Measurements from ENCODE around the gene PTPA. TPM values are rescaled to one million over a fixed set of nuclear protein-coding genes. Genes with fewer than 3 reads are reported as not detected.
"Not testable (repeated sequence)": the region's sequence is repeated elsewhere in the genome, so short reads cannot be mapped to it uniquely, and the experiment has no call there.

Gene PTPA
- polyA plus RNA-seq, 1 experiment: 140 TPM

- H3K9me3 ChIP-seq (ENCODE audit: control insufficient read depth, insufficient read depth, low read length): peaks cover 7% of the 10 kb centered on the region
- no peak overlapping the region for H3K4me3 ChIP-seq (ENCODE audit: low read depth, low read length)
- H3K27me3 ChIP-seq (ENCODE audit: control insufficient read depth, insufficient read depth, low read length): peaks cover 14% of the 10 kb centered on the region
- no peak overlapping the region for H3K27ac ChIP-seq (ENCODE audit: low read depth, low read length)
- ChIA-PET POLR2A (interaction anchor here (0.6 to 1.1 kb wide), 2 partner anchors 9 to 214 kb away, joined by 3 to 4 read pairs; no protein-coding TSS in a partner anchor), CTCF (no interaction called here)
- TF ChIP-seq CTCF (IDR thresholded peaks at IDR 0.05; ENCODE audit: low read depth, low read length): no peak
- no peak for DNase-seq (ENCODE audit: low read depth, low spot score)
These were observed 80.0 kb downstream of the PTPA start for GRCh38 chr9:129191234-129191633.

- Histone ChIP-seq H3K27me3 (ENCODE audit: control insufficient read depth, insufficient read depth, low read length) (peaks cover 14% of the 10 kb centered on the region), H3K9me3 (ENCODE audit: control insufficient read depth, insufficient read depth, low read length) (peaks cover 7% of the 10 kb centered on the region), H3K27ac (ENCODE audit: low read depth, low read length) (no peak overlapping the region), H3K4me3 (ENCODE audit: low read depth, low read length) (no peak overlapping the region)
- no peak for TF ChIP-seq CTCF (IDR thresholded peaks at IDR 0.05; ENCODE audit: low read depth, low read length)
- ChIA-PET CTCF (no interaction called here), POLR2A (no interaction called here)
- DNase-seq (ENCODE audit: low read depth, low spot score): no peak
These were observed 82.4 kb downstream of the PTPA start for GRCh38 chr9:129193655-129194054.

- peaks cover 14% of the 10 kb centered on the region for H3K27me3 ChIP-seq (ENCODE audit: control insufficient read depth, insufficient read depth, low read length)
- no peak overlapping the region for H3K27ac ChIP-seq (ENCODE audit: low read depth, low read length)
- no peak for TF ChIP-seq CTCF (IDR thresholded peaks at IDR 0.05; ENCODE audit: low read depth, low read length)
- POLR2A ChIA-PET: interaction anchor here (0.5 kb wide), 1 partner anchor 33 kb away, joined by 4 read pairs; no protein-coding TSS in a partner anchor
- DNase-seq (ENCODE audit: low read depth, low spot score): no peak
- peaks cover 7% of the 10 kb centered on the region for H3K9me3 ChIP-seq (ENCODE audit: control insufficient read depth, insufficient read depth, low read length)
- no peak overlapping the region for H3K4me3 ChIP-seq (ENCODE audit: low read depth, low read length)
- CTCF ChIA-PET: interaction anchor here (0.8 kb wide), 1 partner anchor 11 kb away, joined by 4 read pairs; no protein-coding TSS in a partner anchor
These were observed 83.0 kb downstream of the PTPA start for GRCh38 chr9:129194221-129194620.

GRCh38 chr9:129195606-129196005, 84.4 kb downstream of the PTPA start:
- POLR2A ChIA-PET: no interaction called here
- no peak for TF ChIP-seq CTCF (IDR thresholded peaks at IDR 0.05; ENCODE audit: low read depth, low read length)

GRCh38 chr9:129197045-129197444, 85.8 kb downstream of the PTPA start:
- H3K27me3 ChIP-seq (ENCODE audit: control insufficient read depth, insufficient read depth, low read length): peaks cover 14% of the 10 kb centered on the region
- H3K9me3 ChIP-seq (ENCODE audit: control insufficient read depth, insufficient read depth, low read length); POLR2A ChIA-PET; CTCF ChIA-PET; H3K27ac ChIP-seq (ENCODE audit: low read depth, low read length); H3K4me3 ChIP-seq (ENCODE audit: low read depth, low read length); DNase-seq (ENCODE audit: low read depth, low spot score): not testable (repeated sequence)

More at GRCh38 chr9:129195606-129196005, 84.4 kb downstream of the PTPA start:
- CTCF ChIA-PET: interaction anchor here (1.0 kb wide), 1 partner anchor 53 kb away, joined by 3 read pairs; no protein-coding TSS in a partner anchor
- Histone ChIP-seq H3K27me3 (ENCODE audit: control insufficient read depth, insufficient read depth, low read length) (peaks cover 14% of the 10 kb centered on the region), H3K27ac (ENCODE audit: low read depth, low read length) (no peak overlapping the region), H3K4me3 (ENCODE audit: low read depth, low read length) (no peak overlapping the region), H3K9me3 (ENCODE audit: control insufficient read depth, insufficient read depth, low read length) (peaks cover 11% of the 10 kb centered on the region)
- DNase-seq (ENCODE audit: low read depth, low spot score): no peak
